Panc1 (cell line): ENCODE results near the gene KCNN3.

ENCODE experiments used
- POLR2AphosphoS5 ChIP-seq: IDR thresholded peaks from 2 replicates; pipeline ENCODE4 v1.6.1; 2012; ENCODE audit warnings: mild to moderate bottlenecking, low read depth, low read length, moderate library complexity
- SIN3A ChIP-seq: IDR thresholded peaks from 2 replicates; pipeline ENCODE4 v1.6.1; 2012; ENCODE audit warnings: low read depth, mild to moderate bottlenecking, low read length, moderate library complexity, borderline replicate concordance; ENCODE audit not compliant: insufficient read depth
- TCF7L2 ChIP-seq: IDR thresholded peaks from 2 replicates; pipeline ENCODE4 v1.6.1; 2011; ENCODE audit warnings: mild to moderate bottlenecking, low read depth, low read length, inconsistent platforms
- TF ChIP-seq, protein P1 (sequence below), 2 experiments: IDR thresholded peaks; 2 replicates each; pipeline ENCODE4 v1.6.1; 2011 to 2012; ENCODE audit warnings: low read depth in 2 of 2, control low read depth in 1 of 2, low read length in 1 of 2, mild to moderate bottlenecking in 1 of 2, moderate library complexity in 1 of 2; ENCODE audit not compliant: insufficient read depth in 1 of 2
- TF ChIP-seq, protein P2 (sequence below): fragments of 450-650 bp; IDR thresholded peaks from 2 replicates; pipeline ENCODE4 v1.5.1; 2017; ENCODE audit warnings: mild to moderate bottlenecking

DNA sequence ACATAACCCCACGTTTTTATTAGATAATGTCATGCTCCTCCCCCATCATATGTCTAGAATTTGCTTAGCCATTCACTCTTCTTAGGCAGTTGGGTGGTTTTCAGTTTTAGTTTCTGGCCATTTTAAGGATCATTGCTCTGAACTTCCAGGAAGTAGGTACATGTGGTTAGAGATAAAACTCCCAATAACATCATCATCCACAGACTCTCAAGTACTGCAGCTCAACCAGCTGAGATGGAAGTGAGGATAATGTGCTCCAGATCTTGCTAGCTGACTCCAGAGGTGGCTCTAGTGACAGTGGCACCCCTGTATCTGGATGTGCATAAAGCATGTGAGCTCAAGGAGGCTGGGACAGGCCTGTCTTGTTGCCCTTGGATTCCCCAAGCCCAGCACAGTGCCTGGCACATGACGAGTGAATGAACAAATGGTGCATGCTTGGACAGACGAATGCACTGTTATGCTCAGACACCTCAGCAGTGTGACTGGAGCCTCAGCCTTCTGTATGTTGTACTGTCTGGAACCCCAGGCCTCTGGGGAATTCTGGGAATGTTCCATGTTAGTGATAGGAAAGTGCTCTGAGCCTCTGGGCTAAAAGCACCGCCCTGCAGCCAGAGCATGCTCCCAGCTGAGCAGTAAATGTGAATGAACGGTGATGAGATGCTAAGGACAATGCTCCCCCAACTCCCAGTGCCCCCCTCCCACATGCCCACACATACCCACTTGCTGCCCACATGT is 16.4 kb upstream of the KCNN3 start:
- TF ChIP-seq, protein P1, sequence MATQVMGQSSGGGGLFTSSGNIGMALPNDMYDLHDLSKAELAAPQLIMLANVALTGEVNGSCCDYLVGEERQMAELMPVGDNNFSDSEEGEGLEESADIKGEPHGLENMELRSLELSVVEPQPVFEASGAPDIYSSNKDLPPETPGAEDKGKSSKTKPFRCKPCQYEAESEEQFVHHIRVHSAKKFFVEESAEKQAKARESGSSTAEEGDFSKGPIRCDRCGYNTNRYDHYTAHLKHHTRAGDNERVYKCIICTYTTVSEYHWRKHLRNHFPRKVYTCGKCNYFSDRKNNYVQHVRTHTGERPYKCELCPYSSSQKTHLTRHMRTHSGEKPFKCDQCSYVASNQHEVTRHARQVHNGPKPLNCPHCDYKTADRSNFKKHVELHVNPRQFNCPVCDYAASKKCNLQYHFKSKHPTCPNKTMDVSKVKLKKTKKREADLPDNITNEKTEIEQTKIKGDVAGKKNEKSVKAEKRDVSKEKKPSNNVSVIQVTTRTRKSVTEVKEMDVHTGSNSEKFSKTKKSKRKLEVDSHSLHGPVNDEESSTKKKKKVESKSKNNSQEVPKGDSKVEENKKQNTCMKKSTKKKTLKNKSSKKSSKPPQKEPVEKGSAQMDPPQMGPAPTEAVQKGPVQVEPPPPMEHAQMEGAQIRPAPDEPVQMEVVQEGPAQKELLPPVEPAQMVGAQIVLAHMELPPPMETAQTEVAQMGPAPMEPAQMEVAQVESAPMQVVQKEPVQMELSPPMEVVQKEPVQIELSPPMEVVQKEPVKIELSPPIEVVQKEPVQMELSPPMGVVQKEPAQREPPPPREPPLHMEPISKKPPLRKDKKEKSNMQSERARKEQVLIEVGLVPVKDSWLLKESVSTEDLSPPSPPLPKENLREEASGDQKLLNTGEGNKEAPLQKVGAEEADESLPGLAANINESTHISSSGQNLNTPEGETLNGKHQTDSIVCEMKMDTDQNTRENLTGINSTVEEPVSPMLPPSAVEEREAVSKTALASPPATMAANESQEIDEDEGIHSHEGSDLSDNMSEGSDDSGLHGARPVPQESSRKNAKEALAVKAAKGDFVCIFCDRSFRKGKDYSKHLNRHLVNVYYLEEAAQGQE (IDR thresholded peaks at IDR 0.05; ENCODE audit: insufficient read depth in 1 of 2, low read depth in 2 of 2, low read length in 1 of 2) = no peak
- TF ChIP-seq, protein P2, sequence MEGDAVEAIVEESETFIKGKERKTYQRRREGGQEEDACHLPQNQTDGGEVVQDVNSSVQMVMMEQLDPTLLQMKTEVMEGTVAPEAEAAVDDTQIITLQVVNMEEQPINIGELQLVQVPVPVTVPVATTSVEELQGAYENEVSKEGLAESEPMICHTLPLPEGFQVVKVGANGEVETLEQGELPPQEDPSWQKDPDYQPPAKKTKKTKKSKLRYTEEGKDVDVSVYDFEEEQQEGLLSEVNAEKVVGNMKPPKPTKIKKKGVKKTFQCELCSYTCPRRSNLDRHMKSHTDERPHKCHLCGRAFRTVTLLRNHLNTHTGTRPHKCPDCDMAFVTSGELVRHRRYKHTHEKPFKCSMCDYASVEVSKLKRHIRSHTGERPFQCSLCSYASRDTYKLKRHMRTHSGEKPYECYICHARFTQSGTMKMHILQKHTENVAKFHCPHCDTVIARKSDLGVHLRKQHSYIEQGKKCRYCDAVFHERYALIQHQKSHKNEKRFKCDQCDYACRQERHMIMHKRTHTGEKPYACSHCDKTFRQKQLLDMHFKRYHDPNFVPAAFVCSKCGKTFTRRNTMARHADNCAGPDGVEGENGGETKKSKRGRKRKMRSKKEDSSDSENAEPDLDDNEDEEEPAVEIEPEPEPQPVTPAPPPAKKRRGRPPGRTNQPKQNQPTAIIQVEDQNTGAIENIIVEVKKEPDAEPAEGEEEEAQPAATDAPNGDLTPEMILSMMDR = no peak
- TF ChIP-seq POLR2AphosphoS5 (no peak), TCF7L2 (no peak), SIN3A (no peak)
